GM10266 (cell line): ENCODE results near the gene CCDC87.
"Not testable (repeated sequence)": the region's sequence is repeated elsewhere in the genome, so short reads cannot be mapped to it uniquely, and the experiment has no call there.

Experiments used
- DNase-seq: peaks from one replicate; pipeline ENCODE4 v3.0.0; 2012; ENCODE audit errors: extremely low spot score
- TF ChIP-seq, protein P1 (sequence below): IDR thresholded peaks from 2 replicates; pipeline ENCODE4 v1.5.1; 2012; ENCODE audit warnings: mild to moderate bottlenecking, low read depth; ENCODE audit not compliant: control insufficient read depth, insufficient read depth; ENCODE audit errors: missing control alignments

CCDC87 gene

GRCh38 chr11:66543263-66544107, 49.4 kb downstream of the CCDC87 start:
- TF ChIP-seq, protein P1, sequence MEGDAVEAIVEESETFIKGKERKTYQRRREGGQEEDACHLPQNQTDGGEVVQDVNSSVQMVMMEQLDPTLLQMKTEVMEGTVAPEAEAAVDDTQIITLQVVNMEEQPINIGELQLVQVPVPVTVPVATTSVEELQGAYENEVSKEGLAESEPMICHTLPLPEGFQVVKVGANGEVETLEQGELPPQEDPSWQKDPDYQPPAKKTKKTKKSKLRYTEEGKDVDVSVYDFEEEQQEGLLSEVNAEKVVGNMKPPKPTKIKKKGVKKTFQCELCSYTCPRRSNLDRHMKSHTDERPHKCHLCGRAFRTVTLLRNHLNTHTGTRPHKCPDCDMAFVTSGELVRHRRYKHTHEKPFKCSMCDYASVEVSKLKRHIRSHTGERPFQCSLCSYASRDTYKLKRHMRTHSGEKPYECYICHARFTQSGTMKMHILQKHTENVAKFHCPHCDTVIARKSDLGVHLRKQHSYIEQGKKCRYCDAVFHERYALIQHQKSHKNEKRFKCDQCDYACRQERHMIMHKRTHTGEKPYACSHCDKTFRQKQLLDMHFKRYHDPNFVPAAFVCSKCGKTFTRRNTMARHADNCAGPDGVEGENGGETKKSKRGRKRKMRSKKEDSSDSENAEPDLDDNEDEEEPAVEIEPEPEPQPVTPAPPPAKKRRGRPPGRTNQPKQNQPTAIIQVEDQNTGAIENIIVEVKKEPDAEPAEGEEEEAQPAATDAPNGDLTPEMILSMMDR: peak; percentile 76
- DNase-seq: peak; percentile 73

DNA sequence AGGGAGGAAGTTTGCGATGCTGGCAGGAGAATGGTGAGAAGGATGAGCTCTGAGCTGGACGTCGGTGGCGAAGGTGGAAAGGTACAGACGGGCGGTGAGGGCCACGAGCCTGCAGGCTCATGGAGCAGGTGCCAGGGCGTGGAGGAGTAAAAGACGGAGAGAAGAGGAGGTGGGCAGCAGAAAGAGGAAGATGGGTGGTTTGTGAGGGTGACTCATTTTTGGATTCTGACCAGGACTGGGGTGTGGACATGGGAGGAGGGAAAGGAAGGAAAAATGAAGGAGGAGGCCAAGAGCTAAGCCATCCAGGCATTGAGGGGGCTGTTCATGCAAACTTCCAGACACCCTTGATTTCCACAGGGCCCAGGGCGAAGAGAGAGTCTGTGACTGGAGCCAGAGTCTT, 50.5 kb downstream of the CCDC87 start:
- TF ChIP-seq, protein P1: no peak
- no peak for DNase-seq

GRCh38 chr11:66541892-66542291, 51.0 kb downstream of the CCDC87 start:
- TF ChIP-seq, protein P1: no peak
- no peak for DNase-seq

DNA sequence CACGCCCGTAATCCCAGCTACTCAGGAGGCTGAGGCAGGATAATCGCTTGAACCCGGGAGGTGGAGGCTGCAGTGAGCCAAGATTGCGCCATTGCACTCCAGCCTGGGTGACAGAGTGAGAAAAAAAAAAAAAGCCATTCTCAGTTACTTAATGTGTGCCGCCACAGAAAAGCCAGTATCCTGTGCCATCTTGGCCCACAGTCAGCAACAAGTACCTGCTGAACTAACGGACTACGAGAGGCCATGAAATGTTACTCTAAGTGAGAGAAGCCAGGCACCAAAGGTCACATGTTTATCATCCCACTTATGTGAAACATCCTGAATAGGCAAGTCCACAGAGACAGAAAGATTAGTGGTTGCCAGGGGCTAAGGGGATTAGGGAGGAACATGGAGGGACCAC, 52.3 kb downstream of the CCDC87 start:
- DNase-seq: not testable (repeated sequence)
